Measurements from ENCODE around the gene MSN. TPM values are rescaled to one million over a fixed set of nuclear protein-coding genes. Genes with fewer than 3 reads are reported as not detected.
"Not testable (repeated sequence)": the region's sequence is repeated elsewhere in the genome, so short reads cannot be mapped to it uniquely, and the experiment has no call there.

The MSN gene
- total RNA-seq, 2 experiments from 2014 or later: 494 to 502 TPM

DNA sequence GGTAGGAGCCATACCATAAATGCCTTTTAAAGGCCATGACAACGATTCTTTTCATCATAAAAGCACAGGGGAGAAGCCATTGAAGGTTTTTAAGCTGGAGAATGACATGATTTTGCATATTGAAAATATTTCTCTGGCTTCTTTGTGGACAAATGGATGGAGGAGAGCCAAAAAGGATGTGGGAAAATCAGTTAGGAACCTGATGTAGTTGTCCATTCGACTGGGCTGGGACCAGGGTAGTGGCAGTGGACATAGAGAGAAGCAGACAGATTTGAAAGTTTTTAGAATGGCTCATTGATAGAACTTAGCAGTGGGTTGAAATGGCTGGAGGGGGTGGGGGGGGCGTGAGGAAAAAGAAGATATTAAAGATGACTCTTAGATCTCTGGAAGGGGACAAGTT, 19.7 kb upstream of the MSN start:
- intact Hi-C loops (cut with micrococcal nuclease): no loop called here
- no peak for DNase-seq
- POLR2A ChIA-PET: no interaction called here
- no peaks in the 10 kb centered on the region for H3K36me3 Mint-ChIP-seq
- H3K27ac Mint-ChIP-seq: no peak overlapping the region
- no peaks in the 10 kb centered on the region for H3K27me3 Mint-ChIP-seq
- CTCF ChIA-PET: no interaction called here
- H3K9me3 Mint-ChIP-seq: no peaks in the 10 kb centered on the region
- H3K4me1 Mint-ChIP-seq (ENCODE audit: low read depth): peaks cover 17% of the 10 kb centered on the region
- H3K4me3 Mint-ChIP-seq: no peak overlapping the region

DNA sequence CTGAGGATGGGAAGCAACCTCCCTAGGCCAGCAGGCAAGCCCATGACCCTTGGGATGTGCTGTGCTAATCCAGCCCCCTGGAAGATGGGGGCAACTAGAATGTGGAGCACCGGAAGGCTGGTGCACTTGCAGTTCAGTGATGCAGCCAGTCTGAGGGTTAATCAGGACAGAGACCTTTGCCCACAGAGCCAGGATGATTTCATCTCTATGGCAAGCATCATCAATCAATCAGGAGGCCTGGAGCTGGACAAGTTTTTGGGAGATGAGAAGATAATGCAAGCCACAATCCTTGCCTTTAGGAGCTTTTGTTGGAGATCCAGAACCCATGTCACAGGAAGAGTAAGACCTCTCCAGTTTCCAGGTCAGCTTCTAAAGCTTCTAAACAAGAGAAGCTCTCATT, 15.4 kb upstream of the MSN start:
- H3K36me3 Mint-ChIP-seq: no peaks in the 10 kb centered on the region
- ChIA-PET CTCF (no interaction called here), POLR2A (no interaction called here)
- H3K4me3 Mint-ChIP-seq: no peak overlapping the region
- DNase-seq: no peak
- intact Hi-C loops (cut with micrococcal nuclease): no loop called here
- H3K4me1 Mint-ChIP-seq (ENCODE audit: low read depth): peaks cover 17% of the 10 kb centered on the region
- no peaks in the 10 kb centered on the region for H3K27me3 Mint-ChIP-seq
- H3K27ac Mint-ChIP-seq: no peak overlapping the region
- no peaks in the 10 kb centered on the region for H3K9me3 Mint-ChIP-seq

DNA sequence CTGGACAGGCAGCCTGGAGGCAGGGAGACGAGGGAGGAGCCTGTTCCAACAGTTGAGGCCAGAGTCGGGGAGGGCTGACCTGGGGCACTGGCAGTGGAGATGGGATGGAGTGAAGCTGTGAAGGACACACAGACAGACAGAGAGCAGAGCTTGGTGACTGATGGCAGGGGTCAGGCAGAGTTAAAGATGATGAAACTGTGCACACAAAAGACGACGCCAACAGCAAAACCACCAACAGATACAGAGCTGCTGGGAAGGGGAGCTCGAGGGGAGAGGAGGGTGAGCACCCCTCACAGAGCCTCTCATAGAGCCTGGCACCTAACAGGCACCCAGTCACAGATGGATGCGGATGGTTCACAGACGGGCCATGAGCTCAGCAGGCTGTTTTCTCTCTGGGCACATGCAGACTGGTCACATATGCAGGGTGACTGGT, 10.4 kb upstream of the MSN start:
- intact Hi-C loops (cut with micrococcal nuclease); H3K27me3 Mint-ChIP-seq; H3K36me3 Mint-ChIP-seq; H3K9me3 Mint-ChIP-seq: not testable (repeated sequence)
- Mint-ChIP-seq H3K4me1 (ENCODE audit: low read depth) (peaks cover 33% of the 10 kb centered on the region), H3K27ac (peak overlapping the region; percentile 93), H3K4me3 (peak overlapping the region; percentile 66)
- DNase-seq: peak; percentile 24
- ChIA-PET POLR2A (interaction anchor here (0.8 to 1.5 kb wide), 2 partner anchors 11 to 56 kb away, joined by 3 to 5 read pairs; no protein-coding TSS in a partner anchor), CTCF (interaction anchor here (1.2 kb wide), 1 partner anchor 49 kb away, joined by 3 read pairs; no protein-coding TSS in a partner anchor)

GRCh38 chrX:65657659-65658058, 9.8 kb upstream of the MSN start:
- POLR2A ChIA-PET: interaction anchor here (0.8 to 2.5 kb wide), 3 partner anchors 51 to 61 kb away, joined by 3 to 8 read pairs (median 5); no protein-coding TSS in a partner anchor
- no peaks in the 10 kb centered on the region for H3K27me3 Mint-ChIP-seq
- CTCF ChIA-PET: interaction anchor here (1.2 to 1.7 kb wide), 2 partner anchors 49 to 61 kb away, joined by 3 to 7 read pairs; no protein-coding TSS in a partner anchor
- no peaks in the 10 kb centered on the region for H3K9me3 Mint-ChIP-seq
- DNase-seq: no peak
- peak overlapping the region; percentile 69 for H3K27ac Mint-ChIP-seq
- H3K4me1 Mint-ChIP-seq (ENCODE audit: low read depth): peaks cover 33% of the 10 kb centered on the region
- H3K36me3 Mint-ChIP-seq: no peaks in the 10 kb centered on the region
- no peak overlapping the region for H3K4me3 Mint-ChIP-seq
- intact Hi-C loops (cut with micrococcal nuclease): loop anchor here (1.0 kb wide), 1 partner anchor 41 kb away; no protein-coding TSS in a partner anchor

GRCh38 chrX:65658229-65658628, 9.2 kb upstream of the MSN start:
- Mint-ChIP-seq H3K4me1 (ENCODE audit: low read depth) (peaks cover 34% of the 10 kb centered on the region), H3K4me3 (no peak overlapping the region), H3K9me3 (no peaks in the 10 kb centered on the region), H3K27ac (peak overlapping the region; percentile 69), H3K36me3 (no peaks in the 10 kb centered on the region), H3K27me3 (no peaks in the 10 kb centered on the region)
- DNase-seq: no peak
- intact Hi-C loops (cut with micrococcal nuclease): loop anchor here (1.0 kb wide), 1 partner anchor 40 kb away; no protein-coding TSS in a partner anchor
- ChIA-PET POLR2A (interaction anchor here (0.8 to 2.5 kb wide), 5 partner anchors 9 to 64 kb away, joined by 3 to 8 read pairs (median 4); partner anchors contain the start of gene MSN), CTCF (interaction anchor here (0.7 to 1.7 kb wide), 3 partner anchors 48 to 337 kb away, joined by 3 to 7 read pairs (median 3); no protein-coding TSS in a partner anchor)

DNA sequence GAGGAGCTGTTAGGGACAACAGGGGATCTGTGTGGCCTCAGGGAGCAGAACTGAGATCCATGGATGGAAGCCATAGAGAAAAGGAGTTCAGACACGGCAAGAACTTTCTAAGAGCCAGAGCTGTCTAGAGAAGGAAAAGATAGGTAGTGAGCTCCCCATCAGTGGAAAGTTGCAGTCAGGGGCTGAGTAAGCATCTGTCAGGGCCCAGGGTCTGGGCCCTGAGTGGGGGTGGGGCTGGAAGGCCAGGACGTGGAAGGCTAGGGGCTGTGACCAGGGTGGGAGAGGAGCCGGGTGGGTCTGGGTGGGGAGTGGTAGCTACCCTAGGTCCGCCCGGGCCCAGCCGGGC, 324 bp upstream of the MSN start:
- Mint-ChIP-seq H3K9me3 (no peaks in the 10 kb centered on the region), H3K4me1 (ENCODE audit: low read depth) (peaks cover 23% of the 10 kb centered on the region), H3K36me3 (peaks cover 35% of the 10 kb centered on the region), H3K27me3 (no peaks in the 10 kb centered on the region), H3K4me3 (peak overlapping the region; percentile 70), H3K27ac (peak overlapping the region; percentile 92)
- ChIA-PET CTCF (interaction anchor here (1.1 kb wide), 3 partner anchors 58 to 319 kb away, joined by 3 read pairs; no protein-coding TSS in a partner anchor), POLR2A (interaction anchor here (0.6 to 1.6 kb wide), 9 partner anchors 9 to 1332 kb away, joined by 3 to 7 read pairs (median 4); partner anchors contain the start of gene LAS1L)
- intact Hi-C loops (cut with micrococcal nuclease): loop anchor here (1.0 kb wide), 2 partner anchors 39 to 66 kb away; no protein-coding TSS in a partner anchor
- DNase-seq: no peak

DNA sequence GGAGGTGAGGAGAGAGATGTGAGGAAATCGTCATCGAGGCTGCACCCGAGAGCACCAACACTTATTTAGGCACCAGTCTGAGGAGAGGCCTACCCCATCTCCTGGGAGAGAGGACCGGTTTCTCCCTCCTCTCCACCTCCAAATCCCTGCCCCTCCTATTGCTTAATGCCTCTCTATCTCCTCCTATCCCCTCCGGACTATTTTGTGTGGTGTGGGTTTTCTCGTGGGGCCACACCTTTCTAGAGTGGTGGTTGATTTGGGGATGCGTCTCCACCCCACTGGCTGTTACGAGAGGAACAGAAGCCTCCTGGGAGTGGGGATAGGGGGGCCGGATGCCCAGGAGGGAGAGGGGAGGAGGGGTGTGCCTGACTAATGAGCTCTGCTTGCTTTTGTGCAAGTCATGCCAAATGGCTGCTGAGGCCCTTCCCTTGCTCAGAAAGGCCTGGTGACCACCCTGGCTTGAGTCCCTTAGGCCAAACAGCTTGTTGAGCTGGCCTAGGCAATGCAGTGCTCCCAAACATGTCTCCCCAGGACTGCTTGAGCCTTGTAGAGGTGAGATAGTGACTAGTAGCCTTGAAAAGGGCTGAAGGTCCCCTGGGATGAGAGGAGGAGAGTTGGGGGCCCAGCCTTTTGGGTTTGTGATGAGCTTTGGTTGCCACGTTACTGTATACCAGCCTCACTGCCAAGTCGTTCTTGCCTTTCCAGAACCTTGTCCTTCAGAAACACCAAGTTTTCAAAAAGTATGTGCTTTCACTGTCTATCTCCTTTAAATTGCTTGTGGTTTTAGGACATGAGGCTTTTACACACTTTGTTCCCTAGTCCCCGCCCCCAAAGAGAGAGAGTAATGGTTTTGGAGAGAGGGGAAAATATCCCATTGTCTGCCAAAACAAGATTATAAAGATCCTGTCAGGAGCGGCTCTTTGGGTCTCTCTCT, 1.2 kb downstream of the MSN start:
- Mint-ChIP-seq H3K27ac (peak overlapping the region; percentile 97), H3K27me3 (no peaks in the 10 kb centered on the region), H3K4me1 (ENCODE audit: low read depth) (peaks cover 30% of the 10 kb centered on the region), H3K36me3 (peaks cover 46% of the 10 kb centered on the region), H3K9me3 (no peaks in the 10 kb centered on the region), H3K4me3 (peak overlapping the region; percentile 93)
- peak; percentile 79 for DNase-seq
- ChIA-PET CTCF (interaction anchor here (0.9 to 1.1 kb wide), 2 partner anchors 18 to 55 kb away, joined by 3 to 4 read pairs; no protein-coding TSS in a partner anchor), POLR2A (interaction anchor here (0.6 to 2.4 kb wide), 15 partner anchors 9 to 265 kb away, joined by 3 to 11 read pairs (median 3); no protein-coding TSS in a partner anchor)
- intact Hi-C loops (cut with micrococcal nuclease): loop anchor here (1.0 to 2.0 kb wide), 3 partner anchors 55 to 318 kb away; no protein-coding TSS in a partner anchor

DNA sequence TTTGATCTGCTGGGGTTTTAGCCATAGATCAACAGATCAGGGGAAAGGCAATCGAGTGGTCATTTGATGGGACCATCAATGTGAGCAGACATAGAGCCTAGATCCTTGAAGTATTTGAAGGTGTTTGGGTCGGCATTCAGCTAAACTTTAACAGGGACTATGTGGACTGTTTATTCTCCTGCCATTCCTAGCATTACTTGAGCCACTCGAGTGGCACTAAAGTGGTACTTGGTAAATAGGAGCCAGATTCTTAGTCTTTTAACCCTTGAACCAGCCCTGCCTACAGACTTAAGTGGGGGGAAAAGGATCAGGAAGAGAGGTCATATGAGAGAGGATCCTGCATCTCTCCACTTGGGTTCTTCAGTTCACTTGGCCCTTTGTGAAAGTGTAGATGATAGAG, 3.8 kb downstream of the MSN start:
- Mint-ChIP-seq H3K36me3 (peaks cover 60% of the 10 kb centered on the region), H3K4me1 (ENCODE audit: low read depth) (peaks cover 44% of the 10 kb centered on the region), H3K27me3 (no peaks in the 10 kb centered on the region), H3K27ac (peak overlapping the region; percentile 97), H3K9me3 (no peaks in the 10 kb centered on the region), H3K4me3 (peak overlapping the region; percentile 93)
- intact Hi-C loops (cut with micrococcal nuclease): no loop called here
- DNase-seq: no peak
- ChIA-PET POLR2A (interaction anchor here (1.7 to 4.7 kb wide), 3 partner anchors 16 to 35 kb away, joined by 8 to 25 read pairs (median 19); no protein-coding TSS in a partner anchor), CTCF (interaction anchor here (0.7 to 2.8 kb wide), 4 partner anchors 24 to 70 kb away, joined by 3 to 14 read pairs (median 5); no protein-coding TSS in a partner anchor)

DNA sequence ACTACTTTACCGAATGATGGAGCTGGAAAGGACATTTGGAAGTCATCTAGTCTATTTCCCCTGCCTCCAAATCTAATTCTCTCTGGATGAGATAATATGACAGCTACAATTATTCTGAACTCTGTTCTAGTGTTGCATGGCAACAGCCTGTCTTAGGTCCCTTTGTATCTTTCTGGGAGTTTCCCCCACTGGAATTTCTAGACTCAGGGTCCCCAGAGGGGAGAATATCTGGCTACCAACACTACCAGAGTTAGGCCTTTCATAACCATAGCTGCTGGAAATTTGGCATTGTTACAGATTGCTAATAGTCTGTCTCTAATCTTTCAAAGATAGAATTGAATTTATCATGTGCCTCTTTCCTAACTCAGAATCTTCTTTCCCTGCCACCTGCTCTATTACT, 4.5 kb downstream of the MSN start:
- Mint-ChIP-seq H3K4me1 (ENCODE audit: low read depth) (peaks cover 45% of the 10 kb centered on the region), H3K27ac (peak overlapping the region; percentile 97), H3K9me3 (no peaks in the 10 kb centered on the region), H3K27me3 (no peaks in the 10 kb centered on the region), H3K36me3 (peaks cover 66% of the 10 kb centered on the region), H3K4me3 (peak overlapping the region; percentile 93)
- ChIA-PET CTCF (interaction anchor here (0.6 to 2.8 kb wide), 5 partner anchors 11 to 71 kb away, joined by 3 to 14 read pairs (median 4); no protein-coding TSS in a partner anchor), POLR2A (interaction anchor here (1.7 to 4.7 kb wide), 3 partner anchors 15 to 34 kb away, joined by 8 to 25 read pairs (median 19); no protein-coding TSS in a partner anchor)
- DNase-seq: no peak
- intact Hi-C loops (cut with micrococcal nuclease): no loop called here

DNA sequence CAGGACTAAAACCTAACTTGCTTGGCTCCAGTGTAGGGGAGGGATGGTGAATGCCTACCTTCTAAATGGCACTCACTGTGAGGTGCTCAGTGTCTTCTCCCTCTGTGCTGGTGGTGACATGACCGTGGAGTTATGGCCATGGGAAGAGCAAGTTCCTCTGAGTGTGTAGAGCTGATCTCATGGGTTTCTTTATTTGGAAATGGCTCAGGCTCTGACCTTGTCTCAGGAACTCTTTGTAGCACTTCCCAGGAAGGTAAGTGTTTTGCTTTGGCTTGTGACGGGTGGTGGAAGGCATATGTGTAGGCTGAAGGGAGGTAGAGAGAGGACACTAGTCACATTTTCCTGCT, 6.4 kb downstream of the MSN start:
- Mint-ChIP-seq H3K9me3 (no peaks in the 10 kb centered on the region), H3K4me3 (peak overlapping the region; percentile 80), H3K27ac (peak overlapping the region; percentile 97), H3K36me3 (peaks cover 61% of the 10 kb centered on the region), H3K27me3 (no peaks in the 10 kb centered on the region), H3K4me1 (ENCODE audit: low read depth) (peaks cover 58% of the 10 kb centered on the region)
- intact Hi-C loops (cut with micrococcal nuclease): loop anchor here (1.0 kb wide), 1 partner anchor 32 kb away; no protein-coding TSS in a partner anchor
- POLR2A ChIA-PET: interaction anchor here (1.0 to 4.7 kb wide), 9 partner anchors 9 to 77 kb away, joined by 3 to 25 read pairs (median 5); no protein-coding TSS in a partner anchor
- CTCF ChIA-PET: interaction anchor here (1.1 to 2.1 kb wide), 8 partner anchors 12 to 77 kb away, joined by 3 to 8 read pairs (median 5); no protein-coding TSS in a partner anchor
- no peak for DNase-seq

DNA sequence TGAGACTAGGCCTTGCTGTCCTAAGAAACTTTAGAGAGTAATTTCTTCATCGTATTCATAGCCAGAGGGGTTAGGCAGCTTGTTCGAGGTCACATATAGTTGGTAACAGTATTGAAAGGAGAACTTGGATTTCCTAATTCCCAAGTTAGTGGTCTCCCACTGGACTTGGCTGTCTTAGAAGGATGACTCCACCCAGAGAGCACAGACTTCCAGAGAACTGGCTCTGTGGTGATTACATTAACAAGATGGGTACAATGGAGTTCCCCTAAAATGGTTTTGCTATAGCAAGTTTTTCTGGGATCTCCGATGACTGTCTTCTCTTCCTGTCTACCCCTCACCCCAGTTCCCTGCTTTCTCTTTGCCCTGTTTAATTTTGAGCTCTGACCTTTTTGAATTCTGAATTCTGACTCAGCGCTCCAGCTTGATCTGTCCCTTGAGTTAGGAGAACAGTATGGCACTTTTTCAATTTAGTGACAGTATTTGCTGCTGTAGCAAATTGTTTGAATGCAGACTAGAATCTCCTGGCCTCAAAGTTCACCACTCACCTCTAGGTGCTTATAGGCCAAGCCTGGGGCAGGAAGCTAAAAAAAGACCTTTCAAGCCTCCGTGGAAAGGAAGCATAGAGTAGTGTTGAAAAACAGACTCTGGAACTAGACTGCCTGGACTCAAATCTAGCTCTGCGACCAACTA, 6.9 kb downstream of the MSN start:
- H3K4me3 Mint-ChIP-seq: peak overlapping the region; percentile 80
- ChIA-PET CTCF (interaction anchor here (0.7 to 2.1 kb wide), 8 partner anchors 12 to 80 kb away, joined by 3 to 8 read pairs (median 5); no protein-coding TSS in a partner anchor), POLR2A (interaction anchor here (1.2 to 4.7 kb wide), 7 partner anchors 8 to 49 kb away, joined by 3 to 25 read pairs (median 5); no protein-coding TSS in a partner anchor)
- H3K27me3 Mint-ChIP-seq: no peaks in the 10 kb centered on the region
- H3K4me1 Mint-ChIP-seq (ENCODE audit: low read depth): peaks cover 63% of the 10 kb centered on the region
- no peak for DNase-seq
- H3K27ac Mint-ChIP-seq: peak overlapping the region; percentile 97
- H3K36me3 Mint-ChIP-seq: peaks cover 57% of the 10 kb centered on the region
- intact Hi-C loops (cut with micrococcal nuclease): loop anchor here (1.0 kb wide), 1 partner anchor 32 kb away; no protein-coding TSS in a partner anchor
- no peaks in the 10 kb centered on the region for H3K9me3 Mint-ChIP-seq
